CD8-positive, alpha-beta memory T cell (primary cell): ENCODE measurements around the gene STK31. TPM values are rescaled to one million over a fixed set of nuclear protein-coding genes. Genes with fewer than 3 reads are reported as not detected.
"Not testable (repeated sequence)": the region's sequence is repeated elsewhere in the genome, so short reads cannot be mapped to it uniquely, and the experiment has no call there.

Source experiments
- CTCF ChIA-PET: fragments of 350-600 bp; sonication (Branson Sonifier 250); formaldehyde crosslinking; loops from one replicate; lab custom pipeline; 2021; ENCODE audit warnings: antibody characterized with exemption; lab: Charles Lee
- POLR2A ChIA-PET: fragments of 350-600 bp; sonication (Branson Sonifier 250); formaldehyde crosslinking; loops from one replicate; lab custom pipeline; 2021; ENCODE audit warnings: antibody characterized with exemption; lab: Charles Lee
- DNase-seq, 5 donors: peaks; one replicate each; pipeline versions ENCODE4 v3.0.0 to v3.0.0-alpha.2; 2020 to 2022; ENCODE audit warnings: mixed read lengths in 1 of 5
- H3K27ac ChIP-seq: one replicate; pipeline ENCODE4 v1.7.0; 2013; ENCODE audit warnings: low read depth, mild to moderate bottlenecking, low read length, moderate library complexity
- H3K27me3 ChIP-seq: 2 replicates; pipeline ENCODE4 v1.7.0; 2013; ENCODE audit warnings: low read length, mild to moderate bottlenecking; ENCODE audit not compliant: insufficient read depth, poor library complexity, severe bottlenecking
- H3K36me3 ChIP-seq: 2 replicates; pipeline ENCODE4 v1.7.0; 2013; ENCODE audit warnings: mild to moderate bottlenecking, low read length, moderate library complexity; ENCODE audit not compliant: insufficient read depth
- H3K4me1 ChIP-seq: 2 replicates; pipeline ENCODE4 v1.7.0; 2013; ENCODE audit warnings: mild to moderate bottlenecking, low read length, moderate library complexity; ENCODE audit not compliant: insufficient read depth
- H3K4me3 ChIP-seq: 2 replicates; pipeline ENCODE4 v1.7.0; 2013; ENCODE audit warnings: mild to moderate bottlenecking, low read length
- H3K9me3 ChIP-seq: 2 replicates; pipeline ENCODE4 v1.7.0; 2013; ENCODE audit warnings: mild to moderate bottlenecking, low read length
- H3K27ac Mint-ChIP-seq, 8 donors: one replicate each; pipeline ENCODE4 v1.8.0; 2020 to 2021; ENCODE audit warnings: mixed read lengths in 8 of 8, mild to moderate bottlenecking in 6 of 8, inconsistent platforms in 3 of 8, moderate library complexity in 3 of 8
- H3K27me3 Mint-ChIP-seq, 2 donors: one replicate each; pipeline ENCODE4 v1.8.0; 2020 to 2021; ENCODE audit warnings: mixed read lengths in 2 of 2, mild to moderate bottlenecking in 1 of 2, moderate library complexity in 1 of 2
- H3K36me3 Mint-ChIP-seq, 3 donors: one replicate each; pipeline ENCODE4 v1.8.0; 2020 to 2021; ENCODE audit warnings: mixed read lengths in 3 of 3, inconsistent platforms in 1 of 3, mild to moderate bottlenecking in 1 of 3
- H3K4me1 Mint-ChIP-seq, 3 donors: one replicate each; pipeline ENCODE4 v1.8.0; 2020 to 2021; ENCODE audit warnings: mixed read lengths in 3 of 3, inconsistent platforms in 1 of 3, mild to moderate bottlenecking in 1 of 3
- H3K4me3 Mint-ChIP-seq, 7 donors: one replicate each; pipeline ENCODE4 v1.8.0; 2020 to 2021; ENCODE audit warnings: mixed read lengths in 7 of 7, mild to moderate bottlenecking in 6 of 7, moderate library complexity in 4 of 7, inconsistent platforms in 2 of 7
- H3K9me3 Mint-ChIP-seq, 5 donors: one replicate each; pipeline ENCODE4 v1.8.0; 2020 to 2022; ENCODE audit warnings: mixed read lengths in 5 of 5, mild to moderate bottlenecking in 3 of 5, moderate library complexity in 2 of 5, inconsistent platforms in 1 of 5
- polyA plus RNA-seq: library from polyadenylated mRNA; unstranded; fragments of 300-500 nt; fragmentation: Illumina TruSeq; gene quantifications from one replicate; pipeline ENCODE4 v1.2.3, GENCODE V29; 2021
- total RNA-seq, 2 experiments: library from RNA; stranded (reverse); gene quantifications; one replicate each; pipeline ENCODE4 v1.2.3, GENCODE V29; 2021

The STK31 gene
- total and polyA plus RNA-seq, 3 experiments from 2014 or later: 0.07 to 0.15 (median 0.11) TPM

DNA sequence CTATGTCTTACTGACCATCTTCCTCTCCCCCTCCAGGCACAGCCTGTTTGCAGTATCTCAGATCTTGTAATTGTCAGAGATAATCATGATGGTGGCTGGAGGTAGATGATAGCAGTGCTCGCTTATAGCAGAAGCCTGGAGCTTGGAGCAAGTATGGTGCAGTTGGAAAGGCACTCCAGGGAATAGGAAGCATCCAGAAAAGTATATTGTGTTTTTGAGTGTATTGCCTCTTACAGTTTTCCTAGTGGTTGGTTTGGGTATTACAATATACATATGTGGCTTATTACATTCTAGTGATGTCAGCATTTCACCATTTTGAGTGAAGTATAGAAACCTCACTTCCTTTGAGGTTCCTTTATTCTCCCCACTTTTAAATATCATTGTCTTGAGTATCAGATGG lies 101.5 kb downstream of the STK31 start:
- no peaks in the 10 kb centered on the region for H3K4me1 Mint-ChIP-seq
- POLR2A ChIA-PET: no interaction called here
- no peaks in the 10 kb centered on the region for H3K36me3 ChIP-seq
- H3K27me3 ChIP-seq: no peaks in the 10 kb centered on the region
- H3K4me3 Mint-ChIP-seq: no peak overlapping the region
- DNase-seq: no peak
- peaks cover 0 to 4% of the 10 kb centered on the region in 2 donors for H3K27me3 Mint-ChIP-seq
- peak overlapping the region in 1 of 8 donors; percentile 36 for H3K27ac Mint-ChIP-seq
- no peaks in the 10 kb centered on the region for H3K4me1 ChIP-seq
- H3K27ac ChIP-seq: no peak overlapping the region
- CTCF ChIA-PET: no interaction called here
- H3K9me3 ChIP-seq: no peaks in the 10 kb centered on the region
- peaks cover 8 to 21% (median 16%) of the 10 kb centered on the region in 5 donors for H3K9me3 Mint-ChIP-seq
- no peak overlapping the region for H3K4me3 ChIP-seq
- no peaks in the 10 kb centered on the region for H3K36me3 Mint-ChIP-seq

DNA sequence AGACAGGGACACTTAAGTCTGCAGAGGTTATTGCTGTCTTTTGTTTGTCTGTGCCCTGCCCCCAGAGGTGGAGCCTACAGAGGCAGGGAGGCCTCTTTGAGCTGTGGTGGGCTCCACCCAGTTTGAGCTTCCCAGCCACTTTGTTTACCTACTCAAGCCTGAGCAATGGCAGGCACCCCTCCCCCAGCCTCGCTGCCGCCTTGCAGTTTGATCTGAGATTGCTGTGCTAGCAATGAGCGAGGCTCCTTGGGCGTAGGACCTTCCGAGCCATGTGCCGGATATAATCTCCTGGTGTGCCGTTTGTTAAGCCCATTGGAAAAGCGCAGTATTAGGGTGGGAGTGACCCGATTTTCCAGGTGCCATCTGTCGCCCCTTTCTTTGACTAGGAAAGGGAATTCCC lies 118.1 kb downstream of the STK31 start:
- H3K27ac Mint-ChIP-seq, H3K4me3 ChIP-seq, CTCF ChIA-PET, H3K9me3 ChIP-seq, H3K27ac ChIP-seq, POLR2A ChIA-PET, H3K27me3 Mint-ChIP-seq, H3K27me3 ChIP-seq, H3K4me3 Mint-ChIP-seq, DNase-seq, H3K4me1 ChIP-seq, H3K36me3 ChIP-seq, H3K4me1 Mint-ChIP-seq: not testable (repeated sequence)
- peaks cover 0 to 15% (median 5%) of the 10 kb centered on the region in 3 donors for H3K36me3 Mint-ChIP-seq
- peaks cover 16 to 47% (median 39%) of the 10 kb centered on the region in 5 donors for H3K9me3 Mint-ChIP-seq

DNA sequence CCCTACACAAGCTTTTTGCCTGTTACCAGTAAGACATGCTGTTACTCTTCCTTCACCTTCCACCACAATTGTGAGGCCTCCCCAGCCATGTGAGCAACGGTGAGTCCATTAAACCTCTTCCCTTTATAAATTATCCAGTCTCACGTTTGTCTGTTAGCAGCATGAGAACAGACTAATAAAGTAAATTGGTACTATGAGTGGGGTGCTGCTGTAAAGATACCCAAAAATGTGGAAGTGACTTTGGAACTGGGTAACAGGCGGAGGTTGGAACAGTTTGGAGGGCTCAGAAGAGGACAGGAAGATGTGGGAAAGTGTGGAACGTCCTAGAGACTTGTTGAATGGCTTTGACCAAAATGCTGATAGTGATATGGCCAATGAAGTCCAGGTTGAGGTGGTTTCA lies 122.7 kb downstream of the STK31 start:
- H3K36me3 ChIP-seq, H3K27me3 ChIP-seq, H3K4me3 Mint-ChIP-seq, H3K27ac Mint-ChIP-seq, H3K9me3 ChIP-seq, H3K27ac ChIP-seq, H3K4me1 Mint-ChIP-seq, H3K4me3 ChIP-seq, POLR2A ChIA-PET, H3K4me1 ChIP-seq, CTCF ChIA-PET, DNase-seq: not testable (repeated sequence)
- peaks cover 0 to 29% (median 5%) of the 10 kb centered on the region in 3 donors for H3K36me3 Mint-ChIP-seq
- H3K27me3 Mint-ChIP-seq: peaks cover 1 to 16% of the 10 kb centered on the region in 2 donors
- peaks cover 21 to 64% (median 50%) of the 10 kb centered on the region in 5 donors for H3K9me3 Mint-ChIP-seq

DNA sequence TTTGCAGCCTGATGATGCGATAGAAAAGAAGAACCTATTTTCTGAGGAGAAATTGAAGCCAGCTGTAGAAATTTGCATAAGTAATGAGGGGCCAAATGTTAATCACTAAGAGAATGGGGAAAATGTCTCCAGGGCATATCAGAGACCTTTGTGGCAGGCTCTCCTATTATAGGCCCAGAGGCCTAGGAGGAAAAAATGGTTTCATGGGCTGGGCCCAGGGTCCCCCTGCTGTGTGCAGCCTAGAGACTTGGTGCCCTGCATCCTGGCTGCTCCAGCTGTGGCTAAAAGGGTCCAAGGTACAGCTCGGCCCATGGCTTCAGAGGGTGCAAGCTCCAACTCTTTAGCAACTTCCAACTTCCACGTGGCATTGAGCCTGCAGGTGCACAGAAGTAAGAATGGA lies 123.4 kb downstream of the STK31 start:
- H3K9me3 ChIP-seq: no peaks in the 10 kb centered on the region
- Mint-ChIP-seq H3K36me3 (peaks cover 0 to 29% (median 5%) of the 10 kb centered on the region in 3 donors), H3K4me1 (no peaks in the 10 kb centered on the region), H3K4me3 (no peak overlapping the region), H3K27ac (no peak overlapping the region), H3K27me3 (peaks cover 1 to 16% of the 10 kb centered on the region in 2 donors), H3K9me3 (peaks cover 21 to 65% (median 52%) of the 10 kb centered on the region in 5 donors)
- H3K27me3 ChIP-seq: no peaks in the 10 kb centered on the region
- H3K36me3 ChIP-seq: no peaks in the 10 kb centered on the region
- H3K4me1 ChIP-seq: no peaks in the 10 kb centered on the region
- no peak overlapping the region for H3K27ac ChIP-seq
- H3K4me3 ChIP-seq: no peak overlapping the region
- ChIA-PET CTCF (no interaction called here), POLR2A (no interaction called here)
- no peak for DNase-seq

DNA sequence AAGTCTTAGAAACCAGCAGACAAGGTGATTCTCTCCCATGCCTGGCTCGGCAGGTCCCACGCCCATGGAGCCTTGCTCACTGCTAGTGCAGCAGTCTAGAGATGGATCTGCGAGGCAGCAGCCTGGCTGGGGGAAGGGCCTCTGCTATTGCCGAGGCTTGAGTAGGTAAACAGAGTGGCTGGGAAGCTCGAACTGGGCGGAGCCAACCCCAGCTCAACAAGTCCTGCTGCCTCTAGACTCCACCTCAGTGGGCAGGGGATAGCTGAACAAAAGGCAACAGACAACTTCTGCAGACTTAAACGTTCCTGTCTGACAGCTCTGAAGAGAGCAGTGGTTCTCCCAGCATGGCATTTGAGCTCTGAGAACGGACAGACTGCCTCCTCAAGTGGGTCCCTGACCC lies 134.8 kb downstream of the STK31 start:
- Mint-ChIP-seq H3K27me3 (peaks cover 1 to 17% of the 10 kb centered on the region in 2 donors), H3K9me3 (peaks cover 16 to 53% (median 40%) of the 10 kb centered on the region in 5 donors)
- H3K27ac Mint-ChIP-seq, H3K27ac ChIP-seq, H3K27me3 ChIP-seq, H3K9me3 ChIP-seq, POLR2A ChIA-PET, H3K4me3 ChIP-seq, H3K36me3 ChIP-seq, H3K36me3 Mint-ChIP-seq, H3K4me1 ChIP-seq, H3K4me1 Mint-ChIP-seq, H3K4me3 Mint-ChIP-seq, CTCF ChIA-PET, DNase-seq: not testable (repeated sequence)

DNA sequence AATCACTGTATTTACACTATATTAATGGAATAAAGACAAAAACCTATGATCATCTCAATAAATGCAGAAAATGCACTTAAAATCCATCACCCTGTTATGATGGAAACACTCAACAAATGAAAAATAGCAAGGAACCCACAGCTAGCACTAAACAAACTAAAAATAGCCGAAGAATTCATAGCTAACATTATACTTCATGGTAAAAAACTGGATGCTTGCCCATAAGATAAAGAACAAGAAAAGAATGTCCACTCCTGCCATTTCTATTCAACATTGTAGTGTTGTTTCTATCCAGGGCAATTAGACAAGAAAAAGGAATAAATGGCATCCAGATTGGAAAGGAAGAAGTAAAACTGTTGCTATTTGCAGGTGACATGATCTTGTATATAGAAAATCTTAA lies 142.1 kb downstream of the STK31 start:
- no peaks in the 10 kb centered on the region for H3K36me3 ChIP-seq
- H3K4me1 Mint-ChIP-seq: no peaks in the 10 kb centered on the region
- no peak overlapping the region for H3K4me3 ChIP-seq
- ChIA-PET POLR2A (no interaction called here), CTCF (no interaction called here)
- no peaks in the 10 kb centered on the region for H3K27me3 Mint-ChIP-seq
- H3K36me3 Mint-ChIP-seq: no peaks in the 10 kb centered on the region
- H3K4me1 ChIP-seq: no peaks in the 10 kb centered on the region
- no peak overlapping the region for H3K4me3 Mint-ChIP-seq
- H3K9me3 Mint-ChIP-seq: peaks cover 8 to 21% (median 12%) of the 10 kb centered on the region in 5 donors
- no peaks in the 10 kb centered on the region for H3K9me3 ChIP-seq
- H3K27me3 ChIP-seq: no peaks in the 10 kb centered on the region
- no peak for DNase-seq
- no peak overlapping the region for H3K27ac Mint-ChIP-seq
- no peak overlapping the region for H3K27ac ChIP-seq

DNA sequence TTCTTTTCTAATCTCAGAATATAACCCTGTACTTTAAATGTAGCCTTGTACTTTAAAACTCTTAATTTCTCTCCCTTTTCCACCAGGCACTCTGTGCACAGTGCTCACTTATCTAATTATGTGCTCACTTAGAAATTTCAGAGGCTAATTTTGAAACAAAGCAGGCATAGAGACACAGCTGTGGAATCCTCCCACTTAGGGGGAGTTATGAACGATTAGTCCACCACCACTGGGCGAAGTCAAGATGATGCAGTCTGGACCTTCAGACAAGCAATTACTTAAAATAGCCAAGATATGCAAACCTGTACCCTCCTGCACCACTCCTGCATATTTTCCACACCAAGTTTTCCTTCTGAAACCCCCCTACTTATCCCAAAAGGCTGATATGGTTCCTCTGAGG lies 143.0 kb downstream of the STK31 start:
- Histone ChIP-seq H3K4me1 (no peaks in the 10 kb centered on the region), H3K27ac (no peak overlapping the region), H3K27me3 (no peaks in the 10 kb centered on the region), H3K36me3 (no peaks in the 10 kb centered on the region), H3K9me3 (no peaks in the 10 kb centered on the region), H3K4me3 (no peak overlapping the region)
- Mint-ChIP-seq H3K4me3 (no peak overlapping the region), H3K27ac (no peak overlapping the region), H3K27me3 (no peaks in the 10 kb centered on the region), H3K36me3 (no peaks in the 10 kb centered on the region), H3K9me3 (peaks cover 3 to 16% (median 5%) of the 10 kb centered on the region in 5 donors), H3K4me1 (no peaks in the 10 kb centered on the region)
- DNase-seq: no peak
- ChIA-PET CTCF (no interaction called here), POLR2A (no interaction called here)

DNA sequence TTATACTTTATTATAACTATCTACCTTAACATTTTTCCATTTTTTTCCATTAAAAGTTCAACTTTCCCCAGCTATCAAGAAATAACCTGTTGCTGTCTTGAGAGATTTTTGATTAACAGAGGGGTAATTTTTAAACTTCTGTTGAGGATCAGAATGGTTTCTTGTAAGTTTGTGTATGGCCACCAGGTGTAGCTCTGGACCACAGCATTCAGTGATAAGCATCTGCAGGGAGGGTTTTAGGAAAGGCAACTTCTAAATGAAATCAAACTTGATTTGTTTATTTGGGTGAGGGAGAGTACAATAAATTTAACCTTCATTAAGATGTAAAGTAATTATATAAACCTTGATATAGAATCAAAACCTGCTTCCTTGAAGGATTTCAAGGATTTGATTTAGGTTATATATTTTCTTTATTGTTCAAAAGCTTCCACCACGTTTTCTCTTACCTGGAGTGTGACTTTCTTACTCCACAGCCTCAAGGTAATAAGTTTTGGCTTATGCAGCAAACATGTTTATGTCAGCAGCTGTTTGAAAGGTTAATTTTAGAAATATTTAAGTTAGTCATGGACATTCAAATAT lies 153.3 kb downstream of the STK31 start:
- no peak overlapping the region for H3K4me3 Mint-ChIP-seq
- H3K27ac ChIP-seq: no peak overlapping the region
- no peaks in the 10 kb centered on the region for H3K9me3 ChIP-seq
- DNase-seq: no peak
- ChIA-PET CTCF (no interaction called here), POLR2A (no interaction called here)
- H3K27ac Mint-ChIP-seq: no peak overlapping the region
- no peaks in the 10 kb centered on the region for H3K36me3 ChIP-seq
- H3K27me3 ChIP-seq: no peaks in the 10 kb centered on the region
- H3K4me3 ChIP-seq: no peak overlapping the region
- no peaks in the 10 kb centered on the region for H3K36me3 Mint-ChIP-seq
- no peaks in the 10 kb centered on the region for H3K4me1 ChIP-seq
- no peaks in the 10 kb centered on the region for H3K9me3 Mint-ChIP-seq
- H3K27me3 Mint-ChIP-seq: peaks cover 0 to 4% of the 10 kb centered on the region in 2 donors
- no peaks in the 10 kb centered on the region for H3K4me1 Mint-ChIP-seq
